OCI-LY7 (cell line): ENCODE measurements around the gene METAP1D. TPM values are rescaled to one million over a fixed set of nuclear protein-coding genes. Genes with fewer than 3 reads are reported as not detected.

Experiments
- BruUV-seq: library from RNA; stranded (reverse); fragments of 400-500 nt; replicated peaks from 2 replicates; lab custom pipeline; 2021; lab: Mats Ljungman, UMichigan
- CTCF ChIA-PET: fragments of 300-600 bp; sonication (Branson Sonifier 250); formaldehyde crosslinking; loops from one replicate; lab custom pipeline; 2022; ENCODE audit warnings: antibody characterized with exemption; ENCODE audit not compliant: unreplicated experiment; lab: Charles Lee
- POLR2A ChIA-PET: fragments of 300-600 bp; sonication (Branson Sonifier 250); formaldehyde crosslinking; loops from one replicate; lab custom pipeline; 2022; ENCODE audit warnings: antibody characterized with exemption; lab: Charles Lee
- DNase-seq: peaks from one replicate; pipeline ENCODE4 v3.0.0-alpha.2; 2015; ENCODE audit warnings: low spot score
- H2AFZ ChIP-seq: fragments of 200-600 bp; sonication (generic), shearing (Covaris generic); 2 replicates; pipeline ENCODE4 v1.6.1; 2014; ENCODE audit warnings: mild to moderate bottlenecking, antibody characterized with exemption, low read length, moderate library complexity
- H3K27ac ChIP-seq: fragments of 200-600 bp; sonication (generic); 2 replicates; pipeline ENCODE4 v1.5.1; 2014; ENCODE audit warnings: mixed run types, low read depth, mild to moderate bottlenecking, moderate library complexity, low read length, inconsistent platforms; ENCODE audit not compliant: poor library complexity, severe bottlenecking
- H3K36me3 ChIP-seq: fragments of 200-600 bp; sonication (generic); 2 replicates; pipeline ENCODE4 v1.6.1; 2014; ENCODE audit warnings: mild to moderate bottlenecking, antibody characterized with exemption, low read length, moderate library complexity, mixed read lengths; ENCODE audit not compliant: insufficient read depth
- H3K4me1 ChIP-seq: fragments of 200-600 bp; sonication (generic); 2 replicates; pipeline ENCODE4 v1.5.1; 2014; ENCODE audit warnings: mild to moderate bottlenecking, low read length; ENCODE audit not compliant: insufficient read depth, poor library complexity, severe bottlenecking
- H3K4me2 ChIP-seq: fragments of 200-600 bp; sonication (generic); 2 replicates; pipeline ENCODE4 v1.6.1; 2014; ENCODE audit warnings: mild to moderate bottlenecking, low read length
- H3K4me3 ChIP-seq: fragments of 200-600 bp; sonication (generic); 2 replicates; pipeline ENCODE4 v1.5.1; 2014; ENCODE audit warnings: mild to moderate bottlenecking, low read depth, low read length; ENCODE audit not compliant: poor library complexity, severe bottlenecking
- H3K79me2 ChIP-seq: fragments of 200-600 bp; sonication (generic); 2 replicates; pipeline ENCODE4 v1.6.1; 2016; ENCODE audit warnings: low read depth, mild to moderate bottlenecking, low read length, moderate library complexity, mixed read lengths; ENCODE audit not compliant: insufficient read depth
- H3K9me2 ChIP-seq: fragments of 200-600 bp; sonication (generic); 2 replicates; pipeline ENCODE4 v1.6.1; 2016; ENCODE audit warnings: mild to moderate bottlenecking, low read length, mixed read lengths; ENCODE audit not compliant: insufficient read depth
- H3K9me3 ChIP-seq: fragments of 200-600 bp; sonication (generic); 2 replicates; pipeline ENCODE4 v1.6.1; 2014; ENCODE audit warnings: mild to moderate bottlenecking, mixed run types, low read length, mixed read lengths
- H4K20me1 ChIP-seq: fragments of 200-600 bp; sonication (generic); 2 replicates; pipeline ENCODE4 v1.6.1; 2014; ENCODE audit warnings: mild to moderate bottlenecking, antibody characterized with exemption, low read length, moderate library complexity, mixed read lengths; ENCODE audit not compliant: insufficient read depth
- CTCF ChIP-seq: fragments of 200-600 bp; sonication (generic); conservative IDR thresholded peaks from 2 replicates; pipeline ENCODE4 v1.5.1; 2014; ENCODE audit warnings: mild to moderate bottlenecking, antibody characterized with exemption, low read length, moderate library complexity, mixed read lengths
- EZH2phosphoT487 ChIP-seq: fragments of 200-600 bp; sonication (generic); IDR thresholded peaks from 2 replicates; pipeline ENCODE4 v1.6.1; 2018; ENCODE audit warnings: low read depth, borderline replicate concordance, mild to moderate bottlenecking, mixed run types, antibody characterized with exemption, low read length, moderate library complexity, mixed read lengths
- intact Hi-C: fragments of 100-400 bp; cut with micrococcal nuclease; formaldehyde crosslinking; loops from one replicate; pipeline ENCODE4 v1.10.0; 2022; ENCODE audit not compliant: unreplicated experiment
- total RNA-seq, 2 experiments: library from RNA; depleted of rRNA in 1 of 2; stranded (reverse); fragments of >200 nt in 1 of 2; shearing (Covaris generic) in 1 of 2; gene quantifications; 2 replicates each; pipeline ENCODE4 v1.2.3, GENCODE V29; 2014 to 2022

Gene METAP1D
- total RNA-seq, 2 experiments from 2014 or later: 11.0 to 11.8 TPM

GRCh38 chr2:172052000-172052983, 52.5 kb downstream of the METAP1D start:
- H3K27ac ChIP-seq: no peak overlapping the region
- H2AFZ ChIP-seq: no peak overlapping the region
- H3K4me1 ChIP-seq: no peaks in the 10 kb centered on the region
- no peaks in the 10 kb centered on the region for H3K9me2 ChIP-seq
- H3K9me3 ChIP-seq: no peaks in the 10 kb centered on the region
- intact Hi-C loops: no loop called here
- no peaks in the 10 kb centered on the region for H3K36me3 ChIP-seq
- no peak for DNase-seq
- no TSS peak for BruUV-seq
- POLR2A ChIA-PET: interaction anchor here (0.7 to 2.5 kb wide), 3 partner anchors 9 to 14 kb away, joined by 4 to 10 read pairs (median 7); no protein-coding TSS in a partner anchor
- H3K79me2 ChIP-seq: no peaks in the 10 kb centered on the region
- no peak overlapping the region for H3K4me2 ChIP-seq
- H4K20me1 ChIP-seq: no peaks in the 10 kb centered on the region
- no peak for TF ChIP-seq CTCF
- no peak for TF ChIP-seq EZH2phosphoT487
- CTCF ChIA-PET: no interaction called here
- no peak overlapping the region for H3K4me3 ChIP-seq

GRCh38 chr2:172053486-172053885, 53.7 kb downstream of the METAP1D start:
- Histone ChIP-seq H2AFZ (no peak overlapping the region), H3K27ac (no peak overlapping the region), H3K79me2 (no peaks in the 10 kb centered on the region), H3K9me2 (no peaks in the 10 kb centered on the region), H3K9me3 (no peaks in the 10 kb centered on the region), H4K20me1 (no peaks in the 10 kb centered on the region), H3K4me2 (no peak overlapping the region), H3K4me1 (no peaks in the 10 kb centered on the region), H3K4me3 (no peak overlapping the region), H3K36me3 (no peaks in the 10 kb centered on the region)
- DNase-seq: no peak
- POLR2A ChIA-PET: interaction anchor here (1.0 kb wide), 1 partner anchor 20 kb away, joined by 4 read pairs; no protein-coding TSS in a partner anchor
- CTCF ChIA-PET: no interaction called here
- intact Hi-C loops: no loop called here
- no peak for TF ChIP-seq EZH2phosphoT487
- no peak for TF ChIP-seq CTCF
- BruUV-seq: no TSS peak

- Histone ChIP-seq H3K9me2 (no peaks in the 10 kb centered on the region), H3K4me3 (no peak overlapping the region), H3K4me1 (no peaks in the 10 kb centered on the region), H3K79me2 (no peaks in the 10 kb centered on the region), H3K4me2 (no peak overlapping the region), H2AFZ (no peak overlapping the region), H3K9me3 (no peaks in the 10 kb centered on the region), H4K20me1 (no peaks in the 10 kb centered on the region), H3K36me3 (no peaks in the 10 kb centered on the region), H3K27ac (no peak overlapping the region)
- intact Hi-C loops: no loop called here
- no peak for DNase-seq
- POLR2A ChIA-PET: interaction anchor here (0.7 to 1.4 kb wide), 3 partner anchors 10 to 62 kb away, joined by 3 to 4 read pairs (median 4); no protein-coding TSS in a partner anchor
- no peak for TF ChIP-seq CTCF
- TF ChIP-seq EZH2phosphoT487: no peak
- CTCF ChIA-PET: no interaction called here
- no TSS peak for BruUV-seq
These were observed 56.5 kb downstream of the METAP1D start for GRCh38 chr2:172056293-172056692.
